ENCODE results near the gene NAP1L1.

The NAP1L1 gene

DNA sequence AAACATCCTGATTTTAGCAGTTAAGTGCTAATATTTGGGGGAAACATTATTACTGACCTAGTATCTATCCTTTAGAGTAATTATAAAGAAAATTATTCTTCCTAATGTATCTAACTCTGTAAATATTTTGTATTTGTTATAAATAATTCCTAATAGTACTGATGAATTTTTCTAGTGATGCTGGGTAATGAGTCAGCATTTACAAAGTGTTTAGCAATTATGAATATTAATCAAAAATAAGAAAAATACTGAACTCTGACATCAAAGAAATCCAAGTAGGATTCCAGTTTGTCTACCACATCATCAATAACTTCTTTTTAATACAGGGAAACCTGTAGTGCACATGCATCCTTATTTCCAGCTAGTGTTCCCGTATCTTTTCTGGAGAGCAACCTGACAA lies 9.0 kb downstream of the NAP1L1 start:
- no peak for TF ChIP-seq POU2F2 (IDR thresholded peaks at IDR 0.05; ENCODE audit: low read depth, low read length)
- no peak for TF ChIP-seq SPI1 (IDR thresholded peaks at IDR 0.05; ENCODE audit: low read depth, low read length)
- no peak for FAIRE-seq
- DNase-seq (ENCODE audit: insufficient read length, low spot score) = no peak

DNA sequence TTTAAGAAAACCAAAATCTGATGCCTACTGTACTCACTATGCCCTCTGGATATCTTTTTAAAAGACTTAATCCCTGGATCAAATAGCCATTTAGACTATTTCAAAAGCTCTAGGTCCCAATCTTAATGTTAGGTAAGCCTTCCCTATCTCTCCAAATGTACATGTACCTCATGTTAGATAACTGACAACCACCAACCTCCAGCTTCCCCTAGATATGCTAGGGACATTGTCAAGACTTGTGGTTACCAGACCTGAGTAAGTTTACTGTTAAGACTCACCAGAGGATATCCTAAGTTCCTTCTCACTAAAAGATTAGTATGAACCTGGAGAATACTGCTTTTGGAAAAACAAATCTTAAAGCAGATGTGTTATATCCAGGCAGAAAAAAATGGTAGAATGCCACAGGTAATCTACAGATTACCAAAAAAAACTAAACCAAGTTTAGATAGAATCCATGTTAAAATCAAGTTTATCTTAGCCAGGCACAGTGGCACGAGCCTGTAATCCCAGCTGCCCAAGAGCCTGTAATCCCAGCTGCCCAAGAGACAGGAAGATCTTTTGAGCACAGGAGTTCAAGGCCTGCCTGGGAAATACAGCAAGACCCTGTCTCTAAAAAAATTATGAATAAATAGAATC lies 9.7 kb downstream of the NAP1L1 start:
- DNase-seq (ENCODE audit: insufficient read length, low spot score) = no peak
- FAIRE-seq = no peak
- TF ChIP-seq SPI1 (IDR thresholded peaks at IDR 0.05; ENCODE audit: low read depth, low read length) = no peak
- TF ChIP-seq POLR2A (IDR thresholded peaks at IDR 0.05; ENCODE audit: low read depth, low read length) = no peak
- no peak for TF ChIP-seq POLR2AphosphoS5 (IDR thresholded peaks at IDR 0.05; ENCODE audit: low read depth, low read length)
- TF ChIP-seq PAX5 (IDR thresholded peaks at IDR 0.05; ENCODE audit: insufficient read depth, low read length, severe bottlenecking) = no peak
- TF ChIP-seq POU2F2 (IDR thresholded peaks at IDR 0.05; ENCODE audit: low read depth, low read length) = no peak
- TF ChIP-seq TAF1 (IDR thresholded peaks at IDR 0.05; ENCODE audit: low read depth, low read length) = no peak

DNA sequence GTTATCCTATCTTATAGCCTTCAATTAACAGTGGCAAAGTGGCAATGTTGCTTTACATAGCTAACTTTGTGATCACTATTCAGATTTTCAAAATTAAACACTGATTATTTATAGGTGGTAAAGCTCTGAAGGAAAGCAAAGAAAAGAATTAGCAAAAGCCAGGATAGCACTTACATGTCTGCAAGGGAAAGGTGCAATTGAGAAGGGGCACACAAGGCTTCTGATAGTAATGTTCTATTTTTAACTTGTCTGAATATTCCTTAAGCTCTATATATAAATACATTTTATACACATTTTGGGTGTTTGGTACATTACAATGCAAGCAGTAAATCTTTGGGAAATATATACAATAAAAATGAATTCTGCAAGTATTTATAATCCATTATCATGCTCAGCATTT lies 10.9 kb downstream of the NAP1L1 start:
- TF ChIP-seq POLR2AphosphoS5 (IDR thresholded peaks at IDR 0.05; ENCODE audit: low read depth, low read length) (no peak), POLR2A (IDR thresholded peaks at IDR 0.05; ENCODE audit: low read depth, low read length) (no peak), TAF1 (IDR thresholded peaks at IDR 0.05; ENCODE audit: low read depth, low read length) (no peak), SPI1 (IDR thresholded peaks at IDR 0.05; ENCODE audit: low read depth, low read length) (no peak), PAX5 (IDR thresholded peaks at IDR 0.05; ENCODE audit: insufficient read depth, low read length, severe bottlenecking) (no peak), POU2F2 (IDR thresholded peaks at IDR 0.05; ENCODE audit: low read depth, low read length) (no peak)
- DNase-seq (ENCODE audit: insufficient read length, low spot score) = no peak
- no peak for FAIRE-seq

DNA sequence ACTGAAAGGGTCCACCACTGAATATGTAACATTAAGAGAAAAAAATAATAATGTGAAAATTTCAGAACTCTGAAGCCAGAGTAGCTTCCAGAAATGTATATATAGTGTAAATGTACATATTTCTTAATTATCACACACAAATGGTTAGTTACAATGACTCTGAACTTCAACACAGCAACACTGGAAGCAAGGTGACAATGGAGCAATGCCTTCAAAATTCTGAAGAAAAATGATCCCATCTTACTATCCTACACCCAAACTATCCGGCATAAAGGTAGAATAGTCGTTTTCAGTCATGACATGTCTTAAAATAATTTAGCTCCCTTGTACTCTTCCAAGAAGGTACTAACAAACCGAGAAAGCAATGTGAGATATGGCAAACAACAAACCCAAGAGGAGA lies 11.9 kb downstream of the NAP1L1 start:
- no peak for TF ChIP-seq SPI1 (IDR thresholded peaks at IDR 0.05; ENCODE audit: low read depth, low read length)
- no peak for TF ChIP-seq POLR2AphosphoS5 (IDR thresholded peaks at IDR 0.05; ENCODE audit: low read depth, low read length)
- no peak for TF ChIP-seq TAF1 (IDR thresholded peaks at IDR 0.05; ENCODE audit: low read depth, low read length)
- TF ChIP-seq POLR2A (IDR thresholded peaks at IDR 0.05; ENCODE audit: low read depth, low read length) = no peak
- TF ChIP-seq PAX5 (IDR thresholded peaks at IDR 0.05; ENCODE audit: insufficient read depth, low read length, severe bottlenecking) = no peak
- no peak for TF ChIP-seq POU2F2 (IDR thresholded peaks at IDR 0.05; ENCODE audit: low read depth, low read length)
- FAIRE-seq = no peak
- no peak for DNase-seq (ENCODE audit: insufficient read length, low spot score)

DNA sequence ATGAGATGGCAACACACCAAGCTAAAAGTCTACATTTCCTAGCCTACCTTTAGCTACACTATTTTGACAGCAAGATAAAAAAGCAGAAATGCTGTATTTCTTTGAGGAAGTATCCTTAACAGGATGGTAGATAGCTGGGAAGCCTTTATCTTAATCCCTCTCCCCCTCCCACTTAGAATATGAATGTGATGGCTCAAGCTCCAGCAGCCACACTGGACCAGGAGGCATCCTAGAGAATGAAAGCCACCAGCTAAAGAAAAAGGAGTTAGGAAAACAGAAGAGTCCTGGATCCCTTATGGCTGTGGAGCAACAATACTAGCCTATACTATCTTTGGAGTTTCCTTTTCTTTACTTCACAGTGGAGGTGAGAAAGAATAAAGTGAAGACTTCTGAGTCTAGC lies 15.1 kb downstream of the NAP1L1 start:
- DNase-seq (ENCODE audit: insufficient read length, low spot score) (no peak), FAIRE-seq (no peak)
- TF ChIP-seq POLR2A (IDR thresholded peaks at IDR 0.05; ENCODE audit: low read depth, low read length) (no peak), TAF1 (IDR thresholded peaks at IDR 0.05; ENCODE audit: low read depth, low read length) (no peak), POU2F2 (IDR thresholded peaks at IDR 0.05; ENCODE audit: low read depth, low read length) (no peak), POLR2AphosphoS5 (IDR thresholded peaks at IDR 0.05; ENCODE audit: low read depth, low read length) (no peak), PAX5 (IDR thresholded peaks at IDR 0.05; ENCODE audit: insufficient read depth, low read length, severe bottlenecking) (no peak), SPI1 (IDR thresholded peaks at IDR 0.05; ENCODE audit: low read depth, low read length) (no peak)

- no peak for FAIRE-seq
- no peak for DNase-seq (ENCODE audit: insufficient read length, low spot score)
- TF ChIP-seq POLR2A (IDR thresholded peaks at IDR 0.05; ENCODE audit: low read depth, low read length) (no peak), SPI1 (IDR thresholded peaks at IDR 0.05; ENCODE audit: low read depth, low read length) (no peak), TAF1 (IDR thresholded peaks at IDR 0.05; ENCODE audit: low read depth, low read length) (no peak), POU2F2 (IDR thresholded peaks at IDR 0.05; ENCODE audit: low read depth, low read length) (no peak), POLR2AphosphoS5 (IDR thresholded peaks at IDR 0.05; ENCODE audit: low read depth, low read length) (no peak), PAX5 (IDR thresholded peaks at IDR 0.05; ENCODE audit: insufficient read depth, low read length, severe bottlenecking) (no peak)
Observed at GRCh38 chr12:76065917-76066316, 18.6 kb downstream of the NAP1L1 start.

GRCh38 chr12:76064904-76065303 lies 19.6 kb downstream of the NAP1L1 start:
- TF ChIP-seq SPI1 (IDR thresholded peaks at IDR 0.05; ENCODE audit: low read depth, low read length) (no peak), PAX5 (IDR thresholded peaks at IDR 0.05; ENCODE audit: insufficient read depth, low read length, severe bottlenecking) (no peak), POU2F2 (IDR thresholded peaks at IDR 0.05; ENCODE audit: low read depth, low read length) (no peak), POLR2AphosphoS5 (IDR thresholded peaks at IDR 0.05; ENCODE audit: low read depth, low read length) (no peak), POLR2A (IDR thresholded peaks at IDR 0.05; ENCODE audit: low read depth, low read length) (no peak), TAF1 (IDR thresholded peaks at IDR 0.05; ENCODE audit: low read depth, low read length) (no peak)
- FAIRE-seq (no peak), DNase-seq (ENCODE audit: insufficient read length, low spot score) (no peak)

- no peak for DNase-seq (ENCODE audit: insufficient read length, low spot score)
- TF ChIP-seq POLR2AphosphoS5 (IDR thresholded peaks at IDR 0.05; ENCODE audit: low read depth, low read length) (no peak), POLR2A (IDR thresholded peaks at IDR 0.05; ENCODE audit: low read depth, low read length) (no peak), PAX5 (IDR thresholded peaks at IDR 0.05; ENCODE audit: insufficient read depth, low read length, severe bottlenecking) (no peak), SPI1 (IDR thresholded peaks at IDR 0.05; ENCODE audit: low read depth, low read length) (no peak), TAF1 (IDR thresholded peaks at IDR 0.05; ENCODE audit: low read depth, low read length) (no peak), POU2F2 (IDR thresholded peaks at IDR 0.05; ENCODE audit: low read depth, low read length) (no peak)
- FAIRE-seq = peak; percentile 20
Observed at GRCh38 chr12:76060111-76060510, 24.4 kb downstream of the NAP1L1 start.

DNA sequence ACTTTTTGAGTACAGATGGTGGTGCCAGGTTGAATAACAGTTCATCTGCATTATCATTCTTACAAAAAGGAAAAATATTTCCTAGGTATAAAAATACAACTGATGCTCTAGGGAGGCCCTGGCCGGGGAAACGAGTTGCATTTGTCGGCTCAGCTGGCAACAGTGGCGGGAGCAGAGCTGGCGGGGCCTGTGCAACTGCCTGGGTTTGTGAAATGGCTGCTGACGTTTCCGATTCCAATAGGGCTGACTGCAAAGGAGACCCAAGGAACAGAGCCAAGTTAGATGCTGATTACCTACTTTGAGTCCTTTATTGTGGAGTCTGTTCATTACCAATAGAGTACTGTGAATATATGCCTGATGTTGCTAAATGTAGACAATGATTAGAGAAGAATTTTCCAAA lies 27.2 kb downstream of the NAP1L1 start:
- no peak for TF ChIP-seq POLR2AphosphoS5 (IDR thresholded peaks at IDR 0.05; ENCODE audit: low read depth, low read length)
- TF ChIP-seq POLR2A (IDR thresholded peaks at IDR 0.05; ENCODE audit: low read depth, low read length) = no peak
- TF ChIP-seq SPI1 (IDR thresholded peaks at IDR 0.05; ENCODE audit: low read depth, low read length) = no peak
- no peak for TF ChIP-seq TAF1 (IDR thresholded peaks at IDR 0.05; ENCODE audit: low read depth, low read length)
- TF ChIP-seq POU2F2 (IDR thresholded peaks at IDR 0.05; ENCODE audit: low read depth, low read length) = no peak
- TF ChIP-seq PAX5 (IDR thresholded peaks at IDR 0.05; ENCODE audit: insufficient read depth, low read length, severe bottlenecking) = no peak
- no peak for FAIRE-seq
- no peak for DNase-seq (ENCODE audit: insufficient read length, low spot score)

GRCh38 chr12:76055393-76055792 lies 29.1 kb downstream of the NAP1L1 start:
- no peak for FAIRE-seq
- TF ChIP-seq SPI1 (IDR thresholded peaks at IDR 0.05; ENCODE audit: low read depth, low read length) = no peak
- TF ChIP-seq POLR2AphosphoS5 (IDR thresholded peaks at IDR 0.05; ENCODE audit: low read depth, low read length) = no peak
- no peak for TF ChIP-seq TAF1 (IDR thresholded peaks at IDR 0.05; ENCODE audit: low read depth, low read length)
- no peak for TF ChIP-seq POLR2A (IDR thresholded peaks at IDR 0.05; ENCODE audit: low read depth, low read length)
- no peak for DNase-seq (ENCODE audit: insufficient read length, low spot score)

All from GM12891 (cell line).